AG08395 (cell line): ENCODE data around the gene JADE1.

Source experiments
- DNase-seq: peaks from one replicate; pipeline ENCODE4 v3.0.0; 2012; ENCODE audit warnings: mixed read lengths, low spot score

JADE1 gene

DNA sequence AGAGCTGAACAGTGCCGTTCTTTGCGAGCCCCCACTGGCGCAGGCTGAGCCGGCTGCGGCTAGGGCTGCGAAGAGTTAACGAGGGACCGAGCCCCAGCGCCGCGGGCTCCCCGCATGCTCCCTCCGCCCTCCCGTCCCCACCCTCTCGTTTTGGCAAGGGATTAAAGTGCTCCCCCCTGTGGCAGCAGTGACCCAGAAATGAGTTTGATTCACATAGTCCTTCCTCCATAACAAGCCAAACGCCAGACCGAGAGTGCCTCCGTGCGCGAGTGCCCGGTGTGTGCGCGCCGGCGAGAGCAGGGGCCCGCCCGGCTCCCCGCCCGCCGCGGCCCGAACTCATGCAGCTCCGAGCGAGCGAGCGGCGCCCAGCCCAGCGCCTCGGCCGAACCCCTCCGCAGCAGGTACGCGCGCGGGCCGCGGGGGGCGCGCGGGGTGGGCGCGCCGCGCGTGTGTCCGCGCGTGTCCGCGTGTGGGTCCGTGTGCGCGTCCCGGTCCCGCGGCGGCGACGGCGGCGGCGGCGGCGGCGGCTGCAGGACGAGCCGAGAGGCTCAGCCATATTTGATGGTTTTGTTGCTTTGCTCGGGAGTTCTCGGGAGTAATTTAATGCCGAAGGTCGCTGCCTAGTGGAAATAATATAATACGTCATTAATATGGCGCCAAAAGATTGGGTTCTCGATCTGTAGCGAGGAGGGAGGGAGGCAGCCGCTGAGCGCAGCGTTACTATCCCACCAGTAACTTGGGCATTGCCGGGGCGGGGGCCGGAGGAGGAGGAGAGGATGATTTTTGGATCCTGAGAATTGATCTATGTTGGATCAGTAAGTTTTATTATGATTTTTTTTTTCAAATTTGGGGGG is at the start of gene JADE1:
Gene JADE1, plus strand, starts transcription at position 224 of the 854 bp plus-strand sequence. CDS start 22,059 bp downstream, outside the sequence.
- DNase-seq, result peak; percentile 92

DNA sequence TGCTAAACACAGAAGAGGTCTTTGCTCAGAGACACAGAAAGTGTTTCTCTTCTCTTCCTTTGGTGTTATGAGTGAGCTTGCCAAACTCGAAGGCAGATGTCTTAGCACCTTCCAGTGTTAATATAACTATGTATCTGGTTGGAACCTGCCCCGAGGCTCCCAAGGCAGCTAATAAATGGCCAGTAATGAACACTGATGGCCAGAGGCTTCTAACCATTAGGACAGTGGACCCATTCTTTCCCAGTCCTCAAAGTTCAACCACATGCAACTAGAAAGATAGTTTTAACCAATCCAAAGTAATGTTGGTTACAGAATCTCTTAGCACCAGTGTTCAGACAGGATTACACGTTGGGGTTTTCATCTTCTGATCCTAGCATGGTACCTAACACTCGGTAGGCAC is 42.7 kb upstream of the JADE1 start:
- no peak for DNase-seq

DNA sequence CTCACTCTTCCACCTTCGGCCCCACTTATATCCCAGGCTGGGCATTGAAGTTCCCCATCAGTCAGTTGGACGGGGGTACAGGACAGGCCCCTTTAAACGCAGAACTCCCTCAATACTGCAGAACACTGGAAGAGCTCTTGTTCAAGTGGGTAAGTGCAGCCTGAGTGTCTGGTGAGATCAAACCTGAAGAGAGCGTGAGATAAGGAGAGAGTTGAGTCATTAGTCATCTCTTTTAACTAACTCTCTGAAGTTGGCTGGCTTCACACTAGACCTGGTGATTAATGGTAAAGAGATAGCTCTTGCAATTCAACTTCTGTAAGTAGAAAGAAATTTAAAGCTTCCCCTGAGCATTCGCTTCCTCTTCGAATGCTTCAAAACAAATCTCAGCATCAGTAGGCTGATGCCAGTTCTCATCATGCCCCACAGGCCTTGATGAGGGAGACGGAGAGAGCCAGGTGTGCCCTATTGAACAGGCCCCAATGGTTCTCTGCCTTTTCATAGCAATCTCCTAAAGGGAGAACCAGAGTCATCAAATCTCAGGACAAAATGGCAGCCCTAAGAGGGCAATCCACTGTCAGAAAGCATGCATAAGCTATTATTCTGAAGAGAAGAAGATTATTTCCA is 41.0 kb upstream of the JADE1 start:
- DNase-seq, result peak; percentile 5

DNA sequence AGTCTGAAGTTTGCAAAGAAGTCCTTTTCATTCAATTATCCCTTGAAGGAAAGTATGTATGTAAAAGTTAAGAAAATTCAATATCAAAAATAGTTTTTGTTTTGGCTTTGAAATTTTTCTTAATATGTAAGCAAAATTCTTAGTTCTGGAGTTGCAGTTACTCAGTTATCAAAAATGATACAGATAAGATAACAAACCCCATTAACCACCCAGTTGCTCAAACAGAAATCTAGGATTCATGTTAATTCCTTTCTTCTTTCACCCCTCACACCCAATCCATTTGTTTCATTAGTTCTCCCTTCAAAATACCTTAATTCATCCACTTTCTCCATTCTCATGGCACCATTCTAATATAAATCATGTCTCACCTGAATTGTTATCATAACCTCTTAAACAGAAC is 40.5 kb upstream of the JADE1 start:
- no peak for DNase-seq

DNA sequence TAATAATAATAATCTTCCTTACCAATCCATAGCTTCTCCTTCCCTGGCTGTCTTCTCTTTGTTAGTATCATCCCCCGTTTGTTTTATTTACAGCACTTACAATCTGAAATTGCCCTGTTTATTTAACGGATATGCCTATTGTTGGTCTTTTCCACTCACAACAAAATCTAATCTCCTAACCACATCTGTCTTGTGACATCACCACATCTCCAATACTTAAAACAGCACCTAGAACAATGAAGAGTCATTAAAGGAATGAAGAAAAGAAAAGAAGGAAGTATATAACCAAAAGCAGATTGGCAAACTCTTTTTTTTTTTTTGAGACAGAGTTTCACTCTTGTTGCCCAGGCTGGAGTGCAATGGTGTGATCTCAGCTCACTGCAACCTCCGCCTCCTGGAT is 38.7 kb upstream of the JADE1 start:
- no peak for DNase-seq

DNA sequence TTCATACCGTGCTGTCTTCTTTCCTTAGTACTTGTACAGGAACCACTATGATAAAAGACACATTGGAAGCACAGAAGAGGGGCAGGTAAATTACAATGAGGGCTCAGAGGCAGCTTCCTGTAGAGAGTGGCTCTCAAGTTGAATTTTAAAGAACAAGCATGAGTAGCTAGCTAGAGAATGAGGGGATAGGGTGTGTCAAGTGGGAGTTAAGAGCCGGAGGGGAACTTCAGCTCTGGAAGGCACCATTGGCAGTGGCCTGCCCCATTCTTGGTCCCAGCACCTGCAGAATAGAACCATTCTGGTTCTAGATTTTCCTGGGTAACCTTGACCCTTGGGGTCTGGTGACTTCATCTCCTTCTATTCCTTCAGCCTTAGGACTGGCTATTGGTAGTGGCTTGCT is 34.0 kb upstream of the JADE1 start:
- no peak for DNase-seq

DNA sequence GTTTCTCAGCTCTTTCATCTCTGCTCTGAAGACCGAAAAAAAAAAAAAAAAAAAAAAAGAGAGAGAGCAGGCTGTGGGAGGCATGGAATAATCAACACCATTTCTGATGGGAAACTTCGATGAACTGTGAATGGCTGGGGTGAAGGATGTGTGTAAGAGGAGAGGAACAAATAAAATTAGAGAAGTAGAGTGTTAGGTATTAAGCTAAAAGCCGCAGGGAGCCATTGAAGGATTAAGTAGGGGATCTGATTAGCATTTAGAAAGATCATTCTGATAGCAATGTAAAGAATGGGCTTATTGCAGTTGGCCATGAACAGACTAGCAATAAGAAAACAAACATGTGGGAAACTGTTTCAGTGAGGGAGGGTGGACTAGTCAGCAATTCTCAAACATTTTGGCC is 33.6 kb upstream of the JADE1 start:
- no peak for DNase-seq

DNA sequence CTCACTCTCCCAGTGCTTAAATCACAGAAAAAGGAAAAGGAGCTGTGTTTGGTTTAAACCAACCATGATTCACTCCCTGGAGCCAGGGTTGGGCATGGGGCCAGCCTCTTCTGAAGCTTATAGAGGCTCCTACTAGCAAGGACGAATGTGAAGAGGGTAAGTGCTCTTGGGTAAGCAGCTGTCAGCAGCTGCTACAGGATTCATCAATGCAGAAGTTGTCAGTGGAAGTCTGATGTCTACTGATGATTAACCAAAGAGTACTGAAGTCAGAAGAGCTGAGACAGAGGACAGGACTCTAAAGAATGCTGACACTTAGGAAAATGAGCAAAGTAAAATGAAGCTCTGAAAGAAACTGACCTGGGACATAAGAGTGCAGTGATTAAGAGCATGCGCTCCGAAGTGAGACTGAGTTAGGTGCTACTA is 32.7 kb upstream of the JADE1 start:
- DNase-seq, result peak; percentile 92

DNA sequence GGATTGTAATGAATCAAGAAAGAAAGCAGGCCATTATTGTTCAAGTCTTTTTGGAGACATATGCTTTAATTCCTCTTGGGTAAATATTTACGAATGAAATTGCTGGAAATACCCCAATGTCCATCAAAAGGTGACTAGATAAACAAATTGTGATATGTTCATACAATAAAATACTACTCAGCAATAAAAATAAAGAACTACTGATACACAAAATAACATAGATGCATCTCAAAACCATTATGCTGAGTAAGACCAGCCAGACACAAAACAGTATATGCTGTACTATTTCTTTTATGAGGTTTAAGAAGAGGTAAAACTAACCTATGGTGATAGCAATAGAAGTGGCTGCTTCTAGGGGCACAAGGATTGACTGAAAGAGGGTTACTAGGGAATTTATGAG is 28.8 kb upstream of the JADE1 start:
- no peak for DNase-seq

DNA sequence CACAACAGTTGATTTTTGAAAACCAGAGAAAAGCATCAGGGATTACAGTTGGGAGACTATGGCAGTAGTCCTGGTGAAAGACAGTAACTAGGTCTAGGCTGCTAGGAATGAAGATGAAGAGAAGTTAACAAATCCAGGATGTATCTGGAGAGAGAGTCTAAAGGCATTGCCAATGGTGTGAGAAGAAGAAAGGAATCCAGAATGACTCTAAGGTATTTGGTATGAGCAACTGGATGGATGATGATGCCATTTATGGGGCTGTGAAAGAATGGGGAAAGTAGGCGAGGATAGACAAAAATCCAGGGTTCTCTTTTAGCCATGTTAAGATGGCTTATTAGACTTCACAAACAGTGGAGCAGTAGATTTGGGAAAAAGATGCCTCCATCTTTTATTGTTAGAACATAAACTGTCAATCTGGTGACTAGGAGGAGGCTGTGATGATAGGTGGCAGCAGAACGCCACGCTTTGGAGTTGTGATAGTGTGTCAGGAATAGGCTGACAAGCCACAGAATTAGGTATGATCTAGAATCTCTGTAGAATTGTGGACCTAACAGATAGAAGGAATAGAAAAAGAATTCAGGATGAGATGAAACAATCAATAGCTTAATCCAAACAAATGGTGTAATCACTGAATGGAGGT is 27.3 kb upstream of the JADE1 start:
- peak; percentile 61 for DNase-seq

DNA sequence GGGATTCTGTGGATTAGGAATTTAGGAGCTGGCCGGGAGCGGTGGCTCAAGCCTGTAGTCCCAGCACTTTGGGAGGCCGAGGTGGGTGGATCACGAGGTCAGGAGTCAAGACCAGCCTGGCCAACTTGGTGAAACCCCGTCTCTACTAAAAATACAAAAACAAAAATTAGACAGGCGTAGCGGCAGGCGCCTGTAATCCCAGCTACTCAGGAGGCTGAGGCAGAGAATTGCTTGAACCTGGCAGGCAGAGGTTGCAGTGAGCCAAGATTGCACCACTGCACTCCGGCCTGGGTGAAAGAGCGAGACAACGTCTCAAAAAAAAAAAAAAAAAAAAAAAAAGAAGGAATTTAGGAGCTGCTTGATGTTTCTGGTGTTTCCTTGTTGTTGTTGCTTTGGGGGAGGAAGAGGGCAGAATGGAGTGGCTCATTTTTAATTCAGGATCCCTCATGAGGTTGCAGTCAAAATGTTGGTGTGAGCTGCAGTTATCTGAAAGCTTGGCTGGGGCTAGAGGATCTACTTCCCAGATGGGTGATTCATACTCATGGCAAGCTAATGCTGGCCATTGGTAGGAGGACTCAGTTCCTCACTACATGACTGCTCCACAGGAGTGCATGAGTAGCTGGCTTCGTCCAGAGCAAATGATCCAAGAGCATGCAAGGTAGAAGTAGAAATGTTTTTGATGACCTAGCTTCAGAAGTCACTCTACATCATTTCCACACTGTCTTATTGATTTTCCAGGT is 26.5 kb upstream of the JADE1 start:
- peak; percentile 53 for DNase-seq

DNA sequence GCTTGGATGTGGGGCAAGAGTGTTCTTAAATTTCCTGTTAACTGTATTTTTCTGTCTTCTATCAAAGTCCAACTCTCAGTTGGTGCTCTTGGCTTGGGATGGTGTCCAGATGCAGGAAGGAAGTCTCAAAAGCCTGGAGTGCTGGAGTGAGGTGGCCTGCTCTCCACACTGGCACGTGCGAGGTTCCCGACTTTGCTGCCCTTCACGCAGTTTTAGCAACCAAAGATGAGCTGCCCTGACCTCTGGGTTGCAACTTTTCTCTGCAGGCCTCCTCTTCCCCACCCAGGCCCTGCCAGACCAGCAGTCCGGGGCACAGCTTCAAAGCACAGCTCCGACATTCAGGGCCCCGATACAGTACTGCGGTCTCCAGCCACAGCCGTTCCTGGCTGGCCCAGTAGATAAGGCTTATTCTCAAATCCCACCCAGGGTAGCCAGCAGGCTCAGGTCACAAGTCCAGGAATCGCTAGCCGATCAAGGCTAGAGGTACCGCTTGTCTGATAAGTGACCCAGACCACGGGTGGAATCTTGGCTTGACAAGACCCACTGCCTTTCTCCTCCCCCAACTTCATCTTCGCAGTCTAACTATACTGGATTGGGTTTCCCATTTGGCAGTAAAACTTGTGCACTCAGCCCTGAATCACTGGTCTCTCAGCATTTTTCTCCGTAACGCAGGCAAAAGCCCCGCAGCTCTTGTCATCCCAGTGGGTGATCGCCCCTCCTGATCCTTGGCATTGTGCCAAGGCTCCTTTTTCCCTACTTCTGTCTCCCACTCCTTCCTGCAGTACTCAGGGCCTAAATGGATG is 21.8 kb upstream of the JADE1 start:
- no peak for DNase-seq

DNA sequence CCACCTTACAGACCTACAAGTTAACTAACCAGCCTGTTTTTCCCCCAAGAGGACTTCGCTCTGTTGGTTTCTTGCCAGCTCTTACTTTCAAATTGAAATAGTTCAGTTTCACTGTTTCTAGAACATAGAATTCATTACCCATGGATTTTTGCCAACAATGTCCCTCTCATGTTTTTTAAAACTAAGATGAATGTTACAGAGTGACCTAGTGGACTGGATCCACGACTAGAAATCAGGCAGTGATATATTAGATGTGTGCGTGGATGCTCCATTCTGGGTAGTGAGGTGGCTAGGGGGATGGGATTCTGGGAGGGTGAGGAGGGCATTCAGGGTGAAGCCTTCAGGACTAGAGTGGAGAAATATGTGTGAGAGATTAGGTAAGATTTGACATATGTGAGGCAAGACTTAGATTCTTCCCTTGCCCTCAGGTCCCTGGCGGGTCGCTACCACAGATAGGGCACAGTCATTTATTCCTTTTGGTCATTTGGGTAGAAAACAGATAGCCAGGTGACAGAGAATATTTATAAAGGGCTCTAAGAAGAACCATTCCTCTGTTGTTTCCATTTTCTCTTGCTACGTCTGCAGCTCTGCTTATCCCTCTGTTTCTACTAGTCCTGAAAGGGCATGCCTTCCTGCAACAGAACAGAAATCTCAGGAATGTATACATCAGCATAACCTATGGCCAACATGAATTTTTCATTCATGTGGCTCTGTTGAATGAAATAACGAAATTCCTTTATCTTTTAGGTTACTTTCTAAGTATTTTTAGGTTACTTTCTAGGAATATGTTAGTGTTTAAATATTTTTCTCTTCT is 15.4 kb upstream of the JADE1 start:
- DNase-seq, result no peak

DNA sequence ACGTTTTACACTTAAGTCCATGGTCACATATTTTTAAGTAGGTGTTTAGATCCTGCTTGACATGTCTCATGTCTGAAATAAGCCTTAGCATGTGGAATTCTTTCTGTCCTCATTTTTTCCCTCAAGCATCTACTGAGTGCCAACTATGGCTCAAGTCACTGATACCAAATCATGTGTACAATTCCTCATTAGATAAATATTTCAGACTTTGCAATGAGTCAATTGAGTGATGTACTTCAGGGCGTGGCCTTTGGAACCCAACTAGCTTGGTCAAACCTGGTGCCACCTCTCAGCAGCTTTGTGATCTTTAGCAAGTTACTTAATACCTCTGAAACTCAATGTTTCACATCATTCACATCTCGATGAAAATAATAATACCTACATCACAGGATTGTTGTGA is 12.6 kb upstream of the JADE1 start:
- no peak for DNase-seq

DNA sequence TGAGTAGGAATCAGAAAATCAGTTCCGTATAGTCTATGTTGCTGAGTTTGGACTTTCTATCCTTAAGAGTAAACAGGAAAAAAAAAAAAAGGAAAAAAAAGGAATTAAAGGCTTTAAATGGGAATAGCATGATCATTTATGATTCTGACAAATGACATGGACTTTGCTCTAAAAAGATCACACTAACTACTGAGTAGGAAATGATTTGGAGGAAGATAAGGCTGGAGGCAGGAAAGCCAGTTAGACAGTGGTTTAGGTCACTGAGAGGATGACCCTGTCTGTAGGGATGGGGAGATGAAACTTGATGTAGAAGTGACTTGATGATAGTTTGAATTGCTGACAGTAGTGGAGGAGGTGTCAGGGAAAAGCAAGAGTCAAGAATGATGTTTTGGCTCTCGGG is 9.2 kb upstream of the JADE1 start:
- DNase-seq, result no peak

DNA sequence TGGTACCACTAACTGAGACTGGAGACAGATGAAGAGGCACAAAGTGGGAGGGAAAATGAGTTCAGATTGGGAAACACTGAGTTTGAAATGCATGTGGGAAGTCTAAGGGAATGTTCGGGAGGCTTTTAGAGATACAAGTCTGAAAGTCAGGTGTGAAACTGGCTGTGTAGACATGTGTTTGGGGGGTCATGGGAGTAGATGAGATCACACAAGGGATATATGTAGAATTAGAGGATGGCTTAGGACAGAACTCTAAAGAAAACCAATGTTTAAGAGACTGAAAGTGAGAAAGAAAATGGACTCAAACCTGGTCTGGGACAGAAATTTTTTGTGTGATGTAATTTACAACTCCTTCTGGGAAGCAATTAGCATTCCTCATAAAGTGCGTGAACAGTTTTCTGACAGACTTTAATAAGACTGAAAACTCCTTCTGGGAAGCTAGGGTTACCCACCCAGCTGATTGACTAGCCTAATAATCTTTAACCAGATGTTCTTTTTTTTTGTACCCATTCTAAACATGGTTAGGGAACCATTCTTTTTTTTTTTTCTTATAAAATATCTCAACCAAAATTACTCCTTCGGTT is 8.7 kb upstream of the JADE1 start:
- no peak for DNase-seq

DNA sequence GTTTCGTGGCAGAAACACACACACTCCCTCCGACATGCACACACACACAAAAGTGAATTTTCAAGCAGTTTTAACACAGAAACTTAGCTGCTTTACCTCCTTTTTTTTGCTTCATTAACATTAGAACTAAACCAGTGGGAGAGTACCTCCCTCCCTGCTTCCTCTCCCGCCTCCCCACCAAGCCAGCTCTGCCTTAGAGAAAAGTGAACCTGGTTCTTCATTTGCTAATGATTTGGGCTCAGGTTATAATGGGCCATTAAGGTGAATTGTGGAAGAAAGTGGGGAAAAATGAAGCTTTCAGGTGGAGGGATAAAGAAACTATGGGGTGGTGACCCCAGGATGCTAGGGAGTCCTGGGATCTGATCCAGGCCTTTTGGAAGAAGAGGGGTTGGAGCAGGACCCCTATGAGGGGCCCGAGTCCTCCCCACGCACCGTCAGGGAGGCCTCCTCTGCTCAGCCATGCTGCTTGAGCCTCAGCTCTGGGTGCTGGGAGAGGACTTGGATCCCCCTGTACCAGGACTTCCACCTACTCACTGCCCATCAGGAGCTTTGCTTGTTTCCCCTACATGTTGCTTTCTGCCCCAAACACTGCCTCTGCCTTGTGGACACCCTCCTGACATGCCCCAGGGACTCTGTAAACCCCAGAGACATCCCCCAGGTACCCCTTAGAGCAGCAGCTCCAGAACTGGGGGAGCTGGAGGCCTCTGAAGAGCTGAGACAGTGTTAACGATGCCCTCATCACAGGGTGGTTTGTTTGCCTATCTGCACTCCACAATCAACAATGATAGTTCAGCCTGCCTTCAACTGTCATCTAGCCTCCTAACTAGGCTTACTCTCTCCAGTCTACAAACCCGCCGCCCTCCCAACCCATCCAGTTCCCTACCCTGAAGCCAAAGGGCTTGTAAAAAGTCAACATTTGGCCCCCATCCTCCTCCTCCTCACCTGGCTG is 6.5 kb upstream of the JADE1 start:
- DNase-seq, result no peak

DNA sequence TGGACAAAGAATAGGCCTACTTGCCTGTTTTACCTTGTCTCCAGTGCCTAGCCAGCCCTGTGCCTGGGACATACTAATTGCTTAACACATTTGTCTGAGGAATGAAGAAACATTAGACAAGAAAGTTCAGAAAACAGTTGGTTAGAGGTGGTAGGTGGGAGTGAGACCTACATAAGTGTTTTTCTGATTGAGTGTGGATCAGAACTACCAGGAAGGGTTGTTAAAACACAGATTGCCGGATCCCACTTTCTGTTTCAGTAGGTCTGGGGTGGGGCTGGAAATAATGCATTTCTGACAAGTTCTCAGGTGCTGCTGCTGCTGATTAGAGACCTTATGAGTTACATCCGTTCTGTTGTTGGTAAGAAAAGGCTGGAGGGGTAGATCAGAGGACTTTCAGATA is 5.7 kb upstream of the JADE1 start:
- no peak for DNase-seq

DNA sequence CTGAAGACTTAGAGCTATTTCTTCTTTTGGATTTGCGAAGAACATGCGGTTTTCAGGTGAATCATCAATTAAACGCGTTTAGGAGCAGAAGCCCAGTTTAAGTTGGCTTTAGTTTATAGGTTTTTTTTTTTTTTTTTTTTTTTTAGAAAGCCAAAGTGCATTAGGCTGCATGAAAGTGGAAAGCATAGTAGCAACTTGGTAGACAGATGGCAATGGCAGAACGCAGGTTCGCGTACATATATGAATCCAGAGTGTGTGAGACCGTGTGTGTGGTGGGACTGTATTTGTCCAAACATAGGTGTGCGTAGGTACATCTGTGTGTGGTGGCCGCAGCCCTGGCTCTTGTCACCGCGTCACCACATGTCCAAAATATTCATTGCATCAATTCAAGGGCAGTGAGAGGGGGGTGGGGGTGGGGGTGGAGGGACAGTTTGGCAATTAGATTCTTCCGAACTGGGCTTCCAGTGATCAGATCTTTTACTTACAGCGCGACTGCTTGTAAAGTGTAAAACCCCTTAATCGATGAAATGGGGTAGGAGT is 901 bp downstream of the JADE1 start:
- no peak for DNase-seq
